ENCODE results near the gene ART3. TPM values are rescaled to one million over a fixed set of nuclear protein-coding genes. Genes with fewer than 3 reads are reported as not detected.

ART3 gene, protein sequence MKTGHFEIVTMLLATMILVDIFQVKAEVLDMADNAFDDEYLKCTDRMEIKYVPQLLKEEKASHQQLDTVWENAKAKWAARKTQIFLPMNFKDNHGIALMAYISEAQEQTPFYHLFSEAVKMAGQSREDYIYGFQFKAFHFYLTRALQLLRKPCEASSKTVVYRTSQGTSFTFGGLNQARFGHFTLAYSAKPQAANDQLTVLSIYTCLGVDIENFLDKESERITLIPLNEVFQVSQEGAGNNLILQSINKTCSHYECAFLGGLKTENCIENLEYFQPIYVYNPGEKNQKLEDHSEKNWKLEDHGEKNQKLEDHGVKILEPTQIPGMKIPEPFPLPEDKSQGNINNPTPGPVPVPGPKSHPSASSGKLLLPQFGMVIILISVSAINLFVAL
- 10 to 100 TPM; 55.2 to 91.0 (median 83.4) TPM for total RNA-seq

DNA sequence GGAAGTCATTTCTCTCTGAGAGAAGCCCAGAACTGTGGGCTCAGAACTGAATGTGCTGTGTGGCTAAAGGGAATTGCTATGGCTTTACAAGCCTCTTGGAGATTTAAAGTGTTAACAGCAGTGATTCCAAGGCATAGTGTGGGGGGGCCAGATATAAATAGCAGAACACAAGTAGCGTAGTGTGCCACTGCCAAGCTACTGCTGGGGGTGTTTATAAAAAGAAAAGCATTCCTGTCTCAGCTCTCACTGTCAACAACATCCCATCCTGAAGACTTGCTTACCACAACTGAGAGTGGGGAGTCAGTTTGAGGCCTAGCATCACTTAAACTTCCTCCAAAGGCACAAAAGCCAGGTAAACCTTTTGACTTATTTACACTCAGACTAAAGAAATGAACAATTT is at the start of gene ART3:
TSS of gene ART3 (plus strand) at position 242 of the 400 bp plus-strand sequence. CDS start 1,181 bp downstream, outside the sequence.
- peak; percentile 76 to 82 for ATAC-seq
- H3K4me3 ChIP-seq: peak within 1 kb of the TSS; percentile 44 to 61 (median 50)
- intact Hi-C loops (cut with DNase I; ENCODE audit: low total_unique reads): loop anchor here (10.0 kb wide), 2 partner anchors 350 to 870 kb away; partner anchors contain the start of genes SEPTIN11 and USO1

DNA sequence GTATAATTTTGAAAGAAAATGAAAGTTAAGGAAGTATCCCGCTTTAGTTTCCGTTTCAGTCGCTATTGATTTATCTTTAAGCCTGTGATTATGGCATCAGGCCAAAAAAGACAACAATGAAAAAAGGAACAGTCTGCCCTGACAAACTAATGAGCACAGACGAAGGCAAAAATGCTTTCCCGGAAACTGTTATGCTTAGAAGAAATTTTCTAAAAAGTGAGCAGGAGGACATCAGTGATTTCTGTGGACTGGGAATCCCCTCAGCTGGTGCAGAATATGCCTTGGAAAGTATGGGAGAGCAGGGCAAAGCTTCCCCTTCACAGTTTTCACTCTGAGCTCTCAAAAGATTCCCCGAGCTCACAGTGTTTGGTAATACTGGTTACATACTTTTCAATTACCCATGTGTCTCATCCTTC is 46.2 kb upstream of the ART3 start:
- no peaks in the 10 kb centered on the region for H3K9me3 ChIP-seq
- DNase-seq (no peak), ATAC-seq (no peak)
- intact Hi-C loops (cut with DNase I; ENCODE audit: low total_unique reads): no loop called here
- no peaks in the 10 kb centered on the region for H3K27me3 ChIP-seq
- peak overlapping the region in 2 of 4 donors; percentile 5 to 32 for H3K4me3 ChIP-seq
- H3K36me3 ChIP-seq: no peaks in the 10 kb centered on the region
- TF ChIP-seq, protein P1, sequence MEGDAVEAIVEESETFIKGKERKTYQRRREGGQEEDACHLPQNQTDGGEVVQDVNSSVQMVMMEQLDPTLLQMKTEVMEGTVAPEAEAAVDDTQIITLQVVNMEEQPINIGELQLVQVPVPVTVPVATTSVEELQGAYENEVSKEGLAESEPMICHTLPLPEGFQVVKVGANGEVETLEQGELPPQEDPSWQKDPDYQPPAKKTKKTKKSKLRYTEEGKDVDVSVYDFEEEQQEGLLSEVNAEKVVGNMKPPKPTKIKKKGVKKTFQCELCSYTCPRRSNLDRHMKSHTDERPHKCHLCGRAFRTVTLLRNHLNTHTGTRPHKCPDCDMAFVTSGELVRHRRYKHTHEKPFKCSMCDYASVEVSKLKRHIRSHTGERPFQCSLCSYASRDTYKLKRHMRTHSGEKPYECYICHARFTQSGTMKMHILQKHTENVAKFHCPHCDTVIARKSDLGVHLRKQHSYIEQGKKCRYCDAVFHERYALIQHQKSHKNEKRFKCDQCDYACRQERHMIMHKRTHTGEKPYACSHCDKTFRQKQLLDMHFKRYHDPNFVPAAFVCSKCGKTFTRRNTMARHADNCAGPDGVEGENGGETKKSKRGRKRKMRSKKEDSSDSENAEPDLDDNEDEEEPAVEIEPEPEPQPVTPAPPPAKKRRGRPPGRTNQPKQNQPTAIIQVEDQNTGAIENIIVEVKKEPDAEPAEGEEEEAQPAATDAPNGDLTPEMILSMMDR (IDR thresholded peaks at IDR 0.05 in 4 of 5, conservative IDR thresholded peaks at IDR 0.05 in 1 of 5): no peak
- TF ChIP-seq POLR2A (IDR thresholded peaks at IDR 0.05): no peak
- peaks cover 0 to 7% of the 10 kb centered on the region in 2 donors for H3K4me1 ChIP-seq
- H3K27ac ChIP-seq: no peak overlapping the region
- in situ Hi-C loops (cut with MboI; ENCODE audit: low sequenced_read_pairs in 4 of 4): no loop called here

More for the DNA sequence above, at the start of gene ART3:
- H3K36me3 ChIP-seq: no peaks in the 10 kb centered on the region
- H3K27ac ChIP-seq: peak within 1 kb of the TSS; percentile 80 to 93 (median 84)
- in situ Hi-C loops (cut with MboI; ENCODE audit: low sequenced_read_pairs in 4 of 4): loop anchor here in 1 of 4 donors (5.0 kb wide), 1 partner anchor 77 kb away; no protein-coding TSS in a partner anchor
- H3K4me1 ChIP-seq: peaks cover 29 to 36% of the 10 kb centered on the region in 2 donors
- no peaks in the 10 kb centered on the region for H3K9me3 ChIP-seq
- DNase-seq: peak; percentile 71 to 77
- TF ChIP-seq, protein P1 (IDR thresholded peaks at IDR 0.05 in 4 of 5, conservative IDR thresholded peaks at IDR 0.05 in 1 of 5): no peak
- TF ChIP-seq POLR2A (IDR thresholded peaks at IDR 0.05): peak; percentile 28 to 90
- no peaks in the 10 kb centered on the region for H3K27me3 ChIP-seq

DNA sequence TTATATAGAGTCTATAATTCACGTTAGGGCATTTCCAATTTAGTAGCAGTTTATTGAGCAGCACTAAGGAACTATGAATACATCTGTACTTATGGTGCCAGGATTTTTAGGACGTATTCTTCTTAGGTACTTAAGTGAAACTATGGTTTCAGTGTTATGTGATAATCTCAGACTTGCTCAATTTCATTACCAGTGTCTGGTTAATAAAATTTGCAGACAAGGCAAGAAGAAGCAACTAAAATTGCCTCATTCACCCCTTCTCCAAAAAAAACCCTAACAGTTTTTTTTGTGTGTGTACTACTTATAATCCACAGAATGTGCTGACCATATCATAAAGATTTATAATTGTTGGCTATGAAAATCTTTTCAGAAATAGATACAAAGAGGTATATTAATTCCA is 45.2 kb upstream of the ART3 start:
- Histone ChIP-seq H3K4me3 (no peak overlapping the region), H3K27me3 (no peaks in the 10 kb centered on the region), H3K36me3 (no peaks in the 10 kb centered on the region), H3K9me3 (no peaks in the 10 kb centered on the region), H3K4me1 (peaks cover 0 to 7% of the 10 kb centered on the region in 2 donors), H3K27ac (no peak overlapping the region)
- in situ Hi-C loops (cut with MboI; ENCODE audit: low sequenced_read_pairs in 4 of 4): no loop called here
- DNase-seq (no peak), ATAC-seq (no peak)
- intact Hi-C loops (cut with DNase I; ENCODE audit: low total_unique reads): no loop called here
- TF ChIP-seq, protein P1 (IDR thresholded peaks at IDR 0.05 in 4 of 5, conservative IDR thresholded peaks at IDR 0.05 in 1 of 5): no peak
- no peak for TF ChIP-seq POLR2A (IDR thresholded peaks at IDR 0.05)

DNA sequence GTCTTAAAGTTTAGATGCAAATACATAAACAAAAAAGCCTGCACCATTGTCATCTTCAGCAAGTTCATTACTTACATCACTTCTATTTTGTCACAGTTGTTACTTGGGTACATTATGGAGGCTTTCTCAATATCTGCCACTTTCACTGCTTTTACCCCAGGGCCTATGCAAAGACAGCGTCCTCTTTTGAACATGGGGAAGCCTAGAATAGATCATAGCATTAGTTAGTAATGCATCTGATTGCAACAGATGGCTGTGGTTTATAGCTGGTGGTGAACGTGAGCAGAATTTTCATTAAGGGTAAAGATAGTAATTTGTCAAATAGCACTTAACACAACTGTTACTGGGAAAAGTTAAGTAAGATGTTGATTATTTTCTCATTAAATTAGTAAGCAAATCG is 39.4 kb upstream of the ART3 start:
- Histone ChIP-seq H3K36me3 (no peaks in the 10 kb centered on the region), H3K4me1 (no peaks in the 10 kb centered on the region), H3K27ac (no peak overlapping the region), H3K27me3 (no peaks in the 10 kb centered on the region), H3K9me3 (no peaks in the 10 kb centered on the region), H3K4me3 (no peak overlapping the region)
- DNase-seq (no peak), ATAC-seq (no peak)
- intact Hi-C loops (cut with DNase I; ENCODE audit: low total_unique reads) (no loop called here), in situ Hi-C loops (cut with MboI; ENCODE audit: low sequenced_read_pairs in 4 of 4) (no loop called here)
- TF ChIP-seq POLR2A (IDR thresholded peaks at IDR 0.05): no peak
- TF ChIP-seq, protein P1 (IDR thresholded peaks at IDR 0.05 in 4 of 5, conservative IDR thresholded peaks at IDR 0.05 in 1 of 5): no peak
